Measurements from ENCODE around the gene EFNA3. TPM values are rescaled to one million over a fixed set of nuclear protein-coding genes. Genes with fewer than 3 reads are reported as not detected.

EFNA3 gene
- total and polyA plus RNA-seq, 2 experiments from 2014 or later, result 10.3 to 13.6 TPM

DNA sequence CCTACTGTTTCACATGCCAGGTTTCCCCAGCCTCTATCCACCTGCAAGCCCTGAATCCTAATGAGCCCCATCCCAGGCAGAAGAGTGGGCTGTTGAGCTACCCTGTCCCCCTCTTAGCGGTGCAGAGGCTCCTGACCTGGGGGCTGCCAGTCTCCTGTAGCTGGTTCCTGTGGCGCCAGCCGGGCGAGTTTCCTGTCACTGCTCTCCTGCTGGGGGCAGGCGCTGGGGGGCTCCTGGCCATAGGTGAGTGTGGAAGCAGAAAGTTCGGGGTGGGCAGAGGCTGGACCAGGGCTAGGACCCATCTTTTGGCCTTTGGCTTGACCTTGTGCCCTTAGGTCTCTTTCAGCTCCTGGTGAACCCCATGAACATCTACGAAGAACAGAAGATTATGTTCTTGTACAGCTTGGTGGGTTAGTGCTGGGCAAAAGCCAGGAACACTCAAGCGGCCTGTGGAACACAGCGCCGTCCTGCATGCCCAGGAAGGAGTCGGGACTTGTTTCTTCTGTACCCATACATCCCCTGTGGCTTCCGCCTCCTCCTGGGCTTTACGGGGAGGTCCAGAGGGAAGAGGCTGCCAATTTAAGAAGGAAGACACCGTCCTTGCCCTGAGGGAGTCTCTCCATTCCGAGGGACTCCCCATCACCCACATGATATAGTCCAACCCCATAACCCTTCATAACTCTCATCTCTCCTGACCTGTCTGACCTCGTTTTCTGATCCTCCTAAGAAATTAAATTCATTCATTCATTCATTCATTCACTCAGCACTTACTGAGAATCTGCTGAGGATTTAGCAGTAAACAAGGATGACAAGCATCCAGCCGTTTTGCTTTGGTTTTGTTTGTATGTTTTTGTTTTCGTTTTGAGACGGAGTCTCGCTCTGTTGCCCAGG lies 44.1 kb upstream of the EFNA3 start:
- Histone ChIP-seq H3K9me2 (ENCODE audit: insufficient read depth) (no peaks in the 10 kb centered on the region), H3K36me3 (ENCODE audit: insufficient read depth) (no peaks in the 10 kb centered on the region), H3K27ac (ENCODE audit: low read depth) (no peak overlapping the region), H3K27me3 (ENCODE audit: insufficient read depth) (no peaks in the 10 kb centered on the region), H4K20me1 (replicated peaks; ENCODE audit: insufficient read depth) (no peaks in the 10 kb centered on the region), H3K79me2 (replicated peaks; ENCODE audit: insufficient read depth) (no peaks in the 10 kb centered on the region), H3K4me3 (no peak overlapping the region), H2AFZ (no peak overlapping the region), H3F3A (replicated peaks; ENCODE audit: low read depth) (no peaks in the 10 kb centered on the region), H3K4me1 (ENCODE audit: insufficient read depth) (no peaks in the 10 kb centered on the region), H3K4me2 (no peak overlapping the region)
- Mint-ChIP-seq H3K27ac (no peak overlapping the region), H3K9me3 (no peaks in the 10 kb centered on the region), H3K4me1 (peaks cover 2% of the 10 kb centered on the region; the same call in 1 of the 3 replicates), H3K27me3 (ENCODE audit: insufficient read depth, low read depth, poor library complexity) (peaks cover 10% of the 10 kb centered on the region), H3K36me3 (ENCODE audit: low read depth) (no peaks in the 10 kb centered on the region), H3K4me3 (no peak overlapping the region; the same call in 2 of the 3 replicates)
- ATAC-seq, result no peak
- TF ChIP-seq, protein P1, sequence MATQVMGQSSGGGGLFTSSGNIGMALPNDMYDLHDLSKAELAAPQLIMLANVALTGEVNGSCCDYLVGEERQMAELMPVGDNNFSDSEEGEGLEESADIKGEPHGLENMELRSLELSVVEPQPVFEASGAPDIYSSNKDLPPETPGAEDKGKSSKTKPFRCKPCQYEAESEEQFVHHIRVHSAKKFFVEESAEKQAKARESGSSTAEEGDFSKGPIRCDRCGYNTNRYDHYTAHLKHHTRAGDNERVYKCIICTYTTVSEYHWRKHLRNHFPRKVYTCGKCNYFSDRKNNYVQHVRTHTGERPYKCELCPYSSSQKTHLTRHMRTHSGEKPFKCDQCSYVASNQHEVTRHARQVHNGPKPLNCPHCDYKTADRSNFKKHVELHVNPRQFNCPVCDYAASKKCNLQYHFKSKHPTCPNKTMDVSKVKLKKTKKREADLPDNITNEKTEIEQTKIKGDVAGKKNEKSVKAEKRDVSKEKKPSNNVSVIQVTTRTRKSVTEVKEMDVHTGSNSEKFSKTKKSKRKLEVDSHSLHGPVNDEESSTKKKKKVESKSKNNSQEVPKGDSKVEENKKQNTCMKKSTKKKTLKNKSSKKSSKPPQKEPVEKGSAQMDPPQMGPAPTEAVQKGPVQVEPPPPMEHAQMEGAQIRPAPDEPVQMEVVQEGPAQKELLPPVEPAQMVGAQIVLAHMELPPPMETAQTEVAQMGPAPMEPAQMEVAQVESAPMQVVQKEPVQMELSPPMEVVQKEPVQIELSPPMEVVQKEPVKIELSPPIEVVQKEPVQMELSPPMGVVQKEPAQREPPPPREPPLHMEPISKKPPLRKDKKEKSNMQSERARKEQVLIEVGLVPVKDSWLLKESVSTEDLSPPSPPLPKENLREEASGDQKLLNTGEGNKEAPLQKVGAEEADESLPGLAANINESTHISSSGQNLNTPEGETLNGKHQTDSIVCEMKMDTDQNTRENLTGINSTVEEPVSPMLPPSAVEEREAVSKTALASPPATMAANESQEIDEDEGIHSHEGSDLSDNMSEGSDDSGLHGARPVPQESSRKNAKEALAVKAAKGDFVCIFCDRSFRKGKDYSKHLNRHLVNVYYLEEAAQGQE (IDR thresholded peaks at IDR 0.05; ENCODE audit: unreplicated experiment), result no peak
- TF ChIP-seq ZNF114 (CRISPR knock-in tag; IDR thresholded peaks at IDR 0.05) (no peak), CREB1 (CRISPR knock-in tag; IDR thresholded peaks at IDR 0.05; ENCODE audit: low read depth) (no peak), ZNF331 (CRISPR knock-in tag; IDR thresholded peaks at IDR 0.05; ENCODE audit: low read depth) (no peak), STAT1 (IDR thresholded peaks at IDR 0.05; ENCODE audit: unreplicated experiment) (no peak), EZH2phosphoT487 (IDR thresholded peaks at IDR 0.05; ENCODE audit: unreplicated experiment) (no peak), EZH2 (IDR thresholded peaks at IDR 0.05; ENCODE audit: low read depth, unreplicated experiment) (no peak), JUNB (IDR thresholded peaks at IDR 0.05; ENCODE audit: unreplicated experiment) (no peak), POLR2AphosphoS5 (IDR thresholded peaks at IDR 0.05; ENCODE audit: low read depth) (no peak), NANOG (IDR thresholded peaks at IDR 0.05; ENCODE audit: borderline replicate concordance) (no peak)
- TF ChIP-seq, protein P2, sequence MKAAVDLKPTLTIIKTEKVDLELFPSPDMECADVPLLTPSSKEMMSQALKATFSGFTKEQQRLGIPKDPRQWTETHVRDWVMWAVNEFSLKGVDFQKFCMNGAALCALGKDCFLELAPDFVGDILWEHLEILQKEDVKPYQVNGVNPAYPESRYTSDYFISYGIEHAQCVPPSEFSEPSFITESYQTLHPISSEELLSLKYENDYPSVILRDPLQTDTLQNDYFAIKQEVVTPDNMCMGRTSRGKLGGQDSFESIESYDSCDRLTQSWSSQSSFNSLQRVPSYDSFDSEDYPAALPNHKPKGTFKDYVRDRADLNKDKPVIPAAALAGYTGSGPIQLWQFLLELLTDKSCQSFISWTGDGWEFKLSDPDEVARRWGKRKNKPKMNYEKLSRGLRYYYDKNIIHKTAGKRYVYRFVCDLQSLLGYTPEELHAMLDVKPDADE (IDR thresholded peaks at IDR 0.05), result no peak
- TF ChIP-seq, protein P3, sequence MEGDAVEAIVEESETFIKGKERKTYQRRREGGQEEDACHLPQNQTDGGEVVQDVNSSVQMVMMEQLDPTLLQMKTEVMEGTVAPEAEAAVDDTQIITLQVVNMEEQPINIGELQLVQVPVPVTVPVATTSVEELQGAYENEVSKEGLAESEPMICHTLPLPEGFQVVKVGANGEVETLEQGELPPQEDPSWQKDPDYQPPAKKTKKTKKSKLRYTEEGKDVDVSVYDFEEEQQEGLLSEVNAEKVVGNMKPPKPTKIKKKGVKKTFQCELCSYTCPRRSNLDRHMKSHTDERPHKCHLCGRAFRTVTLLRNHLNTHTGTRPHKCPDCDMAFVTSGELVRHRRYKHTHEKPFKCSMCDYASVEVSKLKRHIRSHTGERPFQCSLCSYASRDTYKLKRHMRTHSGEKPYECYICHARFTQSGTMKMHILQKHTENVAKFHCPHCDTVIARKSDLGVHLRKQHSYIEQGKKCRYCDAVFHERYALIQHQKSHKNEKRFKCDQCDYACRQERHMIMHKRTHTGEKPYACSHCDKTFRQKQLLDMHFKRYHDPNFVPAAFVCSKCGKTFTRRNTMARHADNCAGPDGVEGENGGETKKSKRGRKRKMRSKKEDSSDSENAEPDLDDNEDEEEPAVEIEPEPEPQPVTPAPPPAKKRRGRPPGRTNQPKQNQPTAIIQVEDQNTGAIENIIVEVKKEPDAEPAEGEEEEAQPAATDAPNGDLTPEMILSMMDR (conservative IDR thresholded peaks at IDR 0.05; ENCODE audit: low read depth in 2 of 2), result no peak
- TF ChIP-seq, protein P4, sequence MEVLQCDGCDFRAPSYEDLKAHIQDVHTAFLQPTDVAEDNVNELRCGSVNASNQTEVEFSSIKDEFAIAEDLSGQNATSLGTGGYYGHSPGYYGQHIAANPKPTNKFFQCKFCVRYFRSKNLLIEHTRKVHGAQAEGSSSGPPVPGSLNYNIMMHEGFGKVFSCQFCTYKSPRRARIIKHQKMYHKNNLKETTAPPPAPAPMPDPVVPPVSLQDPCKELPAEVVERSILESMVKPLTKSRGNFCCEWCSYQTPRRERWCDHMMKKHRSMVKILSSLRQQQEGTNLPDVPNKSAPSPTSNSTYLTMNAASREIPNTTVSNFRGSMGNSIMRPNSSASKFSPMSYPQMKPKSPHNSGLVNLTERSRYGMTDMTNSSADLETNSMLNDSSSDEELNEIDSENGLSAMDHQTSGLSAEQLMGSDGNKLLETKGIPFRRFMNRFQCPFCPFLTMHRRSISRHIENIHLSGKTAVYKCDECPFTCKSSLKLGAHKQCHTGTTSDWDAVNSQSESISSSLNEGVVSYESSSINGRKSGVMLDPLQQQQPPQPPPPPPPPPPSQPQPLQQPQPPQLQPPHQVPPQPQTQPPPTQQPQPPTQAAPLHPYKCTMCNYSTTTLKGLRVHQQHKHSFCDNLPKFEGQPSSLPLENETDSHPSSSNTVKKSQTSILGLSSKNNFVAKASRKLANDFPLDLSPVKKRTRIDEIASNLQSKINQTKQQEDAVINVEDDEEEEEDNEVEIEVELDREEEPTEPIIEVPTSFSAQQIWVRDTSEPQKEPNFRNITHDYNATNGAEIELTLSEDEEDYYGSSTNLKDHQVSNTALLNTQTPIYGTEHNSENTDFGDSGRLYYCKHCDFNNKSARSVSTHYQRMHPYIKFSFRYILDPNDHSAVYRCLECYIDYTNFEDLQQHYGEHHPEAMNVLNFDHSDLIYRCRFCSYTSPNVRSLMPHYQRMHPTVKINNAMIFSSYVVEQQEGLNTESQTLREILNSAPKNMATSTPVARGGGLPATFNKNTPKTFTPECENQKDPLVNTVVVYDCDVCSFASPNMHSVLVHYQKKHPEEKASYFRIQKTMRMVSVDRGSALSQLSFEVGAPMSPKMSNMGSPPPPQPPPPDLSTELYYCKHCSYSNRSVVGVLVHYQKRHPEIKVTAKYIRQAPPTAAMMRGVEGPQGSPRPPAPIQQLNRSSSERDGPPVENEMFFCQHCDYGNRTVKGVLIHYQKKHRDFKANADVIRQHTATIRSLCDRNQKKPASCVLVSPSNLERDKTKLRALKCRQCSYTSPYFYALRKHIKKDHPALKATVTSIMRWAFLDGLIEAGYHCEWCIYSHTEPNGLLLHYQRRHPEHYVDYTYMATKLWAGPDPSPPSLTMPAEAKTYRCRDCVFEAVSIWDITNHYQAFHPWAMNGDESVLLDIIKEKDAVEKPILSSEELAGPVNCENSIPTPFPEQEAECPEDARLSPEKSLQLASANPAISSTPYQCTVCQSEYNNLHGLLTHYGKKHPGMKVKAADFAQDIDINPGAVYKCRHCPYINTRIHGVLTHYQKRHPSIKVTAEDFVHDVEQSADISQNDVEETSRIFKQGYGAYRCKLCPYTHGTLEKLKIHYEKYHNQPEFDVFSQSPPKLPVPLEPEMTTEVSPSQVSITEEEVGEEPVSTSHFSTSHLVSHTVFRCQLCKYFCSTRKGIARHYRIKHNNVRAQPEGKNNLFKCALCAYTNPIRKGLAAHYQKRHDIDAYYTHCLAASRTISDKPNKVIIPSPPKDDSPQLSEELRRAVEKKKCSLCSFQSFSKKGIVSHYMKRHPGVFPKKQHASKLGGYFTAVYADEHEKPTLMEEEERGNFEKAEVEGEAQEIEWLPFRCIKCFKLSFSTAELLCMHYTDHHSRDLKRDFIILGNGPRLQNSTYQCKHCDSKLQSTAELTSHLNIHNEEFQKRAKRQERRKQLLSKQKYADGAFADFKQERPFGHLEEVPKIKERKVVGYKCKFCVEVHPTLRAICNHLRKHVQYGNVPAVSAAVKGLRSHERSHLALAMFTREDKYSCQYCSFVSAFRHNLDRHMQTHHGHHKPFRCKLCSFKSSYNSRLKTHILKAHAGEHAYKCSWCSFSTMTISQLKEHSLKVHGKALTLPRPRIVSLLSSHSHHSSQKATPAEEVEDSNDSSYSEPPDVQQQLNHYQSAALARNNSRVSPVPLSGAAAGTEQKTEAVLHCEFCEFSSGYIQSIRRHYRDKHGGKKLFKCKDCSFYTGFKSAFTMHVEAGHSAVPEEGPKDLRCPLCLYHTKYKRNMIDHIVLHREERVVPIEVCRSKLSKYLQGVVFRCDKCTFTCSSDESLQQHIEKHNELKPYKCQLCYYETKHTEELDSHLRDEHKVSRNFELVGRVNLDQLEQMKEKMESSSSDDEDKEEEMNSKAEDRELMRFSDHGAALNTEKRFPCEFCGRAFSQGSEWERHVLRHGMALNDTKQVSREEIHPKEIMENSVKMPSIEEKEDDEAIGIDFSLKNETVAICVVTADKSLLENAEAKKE (CRISPR knock-in tag; IDR thresholded peaks at IDR 0.05), result no peak
- DNase-seq (ENCODE audit: low spot score), result no peak
